OCI-M2 (cell line): ENCODE measurements around the gene LSG1.
"Not testable (repeated sequence)": the region's sequence is repeated elsewhere in the genome, so short reads cannot be mapped to it uniquely, and the experiment has no call there.

Source experiments
- DNase-seq: peaks from one replicate; lab custom pipeline; 2025; ENCODE audit not compliant: unreplicated experiment; lab: John Stamatoyannopoulos, UW

The LSG1 gene

GRCh38 chr3:194619741-194620140 is 52.2 kb downstream of the LSG1 start:
- no peak for DNase-seq

- no peak for DNase-seq
Observed at GRCh38 chr3:194618858-194619608, 53.0 kb downstream of the LSG1 start.

GRCh38 chr3:194617827-194618226 is 54.2 kb downstream of the LSG1 start:
- no peak for DNase-seq

GRCh38 chr3:194617143-194617671 is 54.8 kb downstream of the LSG1 start:
- no peak for DNase-seq

- DNase-seq, result no peak
Observed at GRCh38 chr3:194615226-194615625, 56.8 kb downstream of the LSG1 start.

GRCh38 chr3:194612221-194612620 is 59.8 kb downstream of the LSG1 start:
- no peak for DNase-seq

- DNase-seq, result no peak
Observed at GRCh38 chr3:194610689-194611088, 61.3 kb downstream of the LSG1 start.

- DNase-seq, result no peak
Observed at GRCh38 chr3:194609601-194610000, 62.4 kb downstream of the LSG1 start.

- DNase-seq, result no peak
Observed at GRCh38 chr3:194608981-194609380, 63.0 kb downstream of the LSG1 start.

- no peak for DNase-seq
Observed at GRCh38 chr3:194607592-194608389, 64.2 kb downstream of the LSG1 start.

GRCh38 chr3:194606941-194607340 is 65.0 kb downstream of the LSG1 start:
- DNase-seq, result no peak

GRCh38 chr3:194606163-194606562 is 65.8 kb downstream of the LSG1 start:
- DNase-seq, result no peak

- DNase-seq, result not testable (repeated sequence)
Observed at GRCh38 chr3:194605314-194605713, 66.7 kb downstream of the LSG1 start.

- DNase-seq, result no peak
Observed at GRCh38 chr3:194604837-194605236, 67.2 kb downstream of the LSG1 start.

- no peak for DNase-seq
Observed at GRCh38 chr3:194604126-194604525, 67.9 kb downstream of the LSG1 start.

- no peak for DNase-seq
Observed at GRCh38 chr3:194602669-194603171, 69.3 kb downstream of the LSG1 start.

GRCh38 chr3:194598771-194599557 is 73.0 kb downstream of the LSG1 start:
- DNase-seq, result no peak

- no peak for DNase-seq
Observed at GRCh38 chr3:194596906-194597305, 75.1 kb downstream of the LSG1 start.

GRCh38 chr3:194592798-194593752 is 78.9 kb downstream of the LSG1 start:
- no peak for DNase-seq
